ENCODE measurements around the gene SERPINB13.

DNA sequence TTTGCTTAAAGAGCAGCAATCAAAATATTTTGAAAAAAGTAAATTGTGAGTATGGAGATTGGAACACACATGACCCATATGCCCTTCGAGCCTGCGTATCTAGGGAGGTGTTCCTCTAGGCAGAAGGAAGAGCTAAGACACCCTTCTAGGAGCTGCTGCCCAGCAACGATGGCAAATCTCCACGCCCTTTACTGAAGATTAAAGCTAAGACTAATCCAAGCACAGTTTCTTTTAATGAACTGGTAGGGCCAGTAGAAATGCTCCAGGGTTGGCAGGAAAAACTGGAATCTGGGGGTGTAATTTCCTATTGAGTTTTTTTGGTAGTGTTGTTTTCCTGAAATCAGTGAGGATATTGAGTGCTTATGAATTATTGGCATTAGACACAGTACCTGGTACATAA, 712 bp upstream of the SERPINB13 start:
- TF ChIP-seq, protein P1, sequence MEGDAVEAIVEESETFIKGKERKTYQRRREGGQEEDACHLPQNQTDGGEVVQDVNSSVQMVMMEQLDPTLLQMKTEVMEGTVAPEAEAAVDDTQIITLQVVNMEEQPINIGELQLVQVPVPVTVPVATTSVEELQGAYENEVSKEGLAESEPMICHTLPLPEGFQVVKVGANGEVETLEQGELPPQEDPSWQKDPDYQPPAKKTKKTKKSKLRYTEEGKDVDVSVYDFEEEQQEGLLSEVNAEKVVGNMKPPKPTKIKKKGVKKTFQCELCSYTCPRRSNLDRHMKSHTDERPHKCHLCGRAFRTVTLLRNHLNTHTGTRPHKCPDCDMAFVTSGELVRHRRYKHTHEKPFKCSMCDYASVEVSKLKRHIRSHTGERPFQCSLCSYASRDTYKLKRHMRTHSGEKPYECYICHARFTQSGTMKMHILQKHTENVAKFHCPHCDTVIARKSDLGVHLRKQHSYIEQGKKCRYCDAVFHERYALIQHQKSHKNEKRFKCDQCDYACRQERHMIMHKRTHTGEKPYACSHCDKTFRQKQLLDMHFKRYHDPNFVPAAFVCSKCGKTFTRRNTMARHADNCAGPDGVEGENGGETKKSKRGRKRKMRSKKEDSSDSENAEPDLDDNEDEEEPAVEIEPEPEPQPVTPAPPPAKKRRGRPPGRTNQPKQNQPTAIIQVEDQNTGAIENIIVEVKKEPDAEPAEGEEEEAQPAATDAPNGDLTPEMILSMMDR (IDR thresholded peaks at IDR 0.05) = no peak
- no peak for TF ChIP-seq POLR2A (IDR thresholded peaks at IDR 0.05)

Measured in adrenal gland (tissue), 5 donors.